Transverse colon (tissue), 4 donors: ENCODE data around the gene SYT2.

Source experiments
- CTCF ChIP-seq, 5 experiments: fragments of 200-600 bp in 3 of 5; fragments of 450-650 bp in 2 of 5; sonication (generic) in 3 of 5; IDR thresholded peaks; 1 replicate in 2 of 5; 2 replicates in 3 of 5; pipeline ENCODE4 v1.5.1; 2016 to 2017; ENCODE audit warnings: antibody characterized with exemption in 5 of 5, inconsistent platforms in 3 of 5, mild to moderate bottlenecking in 2 of 5, moderate library complexity in 1 of 5
- EP300 ChIP-seq: sonication (generic); formaldehyde crosslinking; IDR thresholded peaks from one replicate; pipeline ENCODE4 v1.6.1; 2017; ENCODE audit warnings: antibody characterized with exemption, low read depth
- POLR2A ChIP-seq: fragments of 450-650 bp; IDR thresholded peaks from one replicate; pipeline ENCODE4 v1.6.1; 2016; ENCODE audit warnings: antibody characterized with exemption, mild to moderate bottlenecking, moderate library complexity
- POLR2AphosphoS5 ChIP-seq, 3 donors: sonication (generic); formaldehyde crosslinking; IDR thresholded peaks; one replicate each; pipeline ENCODE4 v1.6.1; 2016; ENCODE audit warnings: antibody characterized with exemption in 3 of 3

- TF ChIP-seq POLR2A (no peak), CTCF (IDR thresholded peaks at IDR 0.05) (no peak), POLR2AphosphoS5 (IDR thresholded peaks at IDR 0.05) (no peak), EP300 (no peak)
Observed at GRCh38 chr1:202671399-202671798, 38.9 kb downstream of the SYT2 start.
